Loucy (cell line): ENCODE measurements around the gene PKN1.

Experiments used
- H2AFZ ChIP-seq: fragments of 200-600 bp; sonication (generic); 2 replicates; pipeline ENCODE4 v1.6.0; 2016; ENCODE audit warnings: antibody characterized with exemption, mild to moderate bottlenecking, low read length, moderate library complexity
- H3F3A ChIP-seq: fragments of 200-600 bp; 2 replicates; pipeline ENCODE4 v1.6.0; 2016; ENCODE audit warnings: antibody characterized with exemption, low read depth, mild to moderate bottlenecking
- H3K27me3 ChIP-seq: fragments of 200-600 bp; sonication (generic); 2 replicates; pipeline ENCODE4 v1.6.1; 2014; ENCODE audit warnings: low read length, mild to moderate bottlenecking; ENCODE audit not compliant: insufficient read depth, poor library complexity, severe bottlenecking
- H3K36me3 ChIP-seq: fragments of 200-600 bp; sonication (generic); 2 replicates; pipeline ENCODE4 v1.6.1; 2016; ENCODE audit warnings: low read length; ENCODE audit not compliant: insufficient read depth
- H3K4me1 ChIP-seq: fragments of 200-600 bp; sonication (generic); 2 replicates; pipeline ENCODE4 v1.5.1; 2014; ENCODE audit warnings: low read length, mild to moderate bottlenecking; ENCODE audit not compliant: insufficient read depth, poor library complexity, severe bottlenecking
- H3K4me2 ChIP-seq: fragments of 200-600 bp; sonication (generic); 2 replicates; pipeline ENCODE4 v1.6.0; 2014; ENCODE audit warnings: antibody characterized with exemption, low read length, low read depth, mild to moderate bottlenecking; ENCODE audit not compliant: poor library complexity, severe bottlenecking
- H3K4me3 ChIP-seq: fragments of 200-600 bp; sonication (generic); 2 replicates; pipeline ENCODE4 v1.5.1; 2014; ENCODE audit warnings: low read length, mild to moderate bottlenecking, mixed read lengths; ENCODE audit not compliant: poor library complexity, severe bottlenecking
- H3K79me2 ChIP-seq: fragments of 200-600 bp; sonication (generic); 2 replicates; pipeline ENCODE4 v1.6.1; 2014; ENCODE audit warnings: low read length; ENCODE audit not compliant: insufficient read depth
- H3K9ac ChIP-seq: fragments of 200-600 bp; sonication (generic); 2 replicates; pipeline ENCODE4 v1.6.0; 2014; ENCODE audit warnings: mild to moderate bottlenecking, low read depth, low read length, moderate library complexity; ENCODE audit not compliant: poor library complexity, severe bottlenecking
- H3K9me2 ChIP-seq: fragments of 200-600 bp; sonication (generic); replicated peaks from 2 replicates; pipeline ENCODE4 v1.6.1; 2016; ENCODE audit warnings: low read depth, low read length, mixed read lengths
- H3K9me3 ChIP-seq: fragments of 200-600 bp; sonication (generic); 2 replicates; pipeline ENCODE4 v1.6.1; 2014; ENCODE audit warnings: mild to moderate bottlenecking, antibody characterized with exemption, low read length, low read depth; ENCODE audit not compliant: insufficient read depth
- H4K20me1 ChIP-seq: fragments of 200-600 bp; sonication (generic); 2 replicates; pipeline ENCODE4 v1.6.0; 2014; ENCODE audit warnings: antibody characterized with exemption, low read length, mild to moderate bottlenecking; ENCODE audit not compliant: insufficient read depth, poor library complexity, severe bottlenecking
- CTCF ChIP-seq: fragments of 200-600 bp; sonication (generic); conservative IDR thresholded peaks from 2 replicates; pipeline ENCODE4 v1.5.1; 2014; ENCODE audit warnings: mild to moderate bottlenecking, antibody characterized with exemption, low read length
- EZH2phosphoT487 ChIP-seq: fragments of 200-600 bp; IDR thresholded peaks from 2 replicates; pipeline ENCODE4 v1.6.1; 2018; ENCODE audit warnings: antibody characterized with exemption, mild to moderate bottlenecking, moderate library complexity, borderline replicate concordance

The PKN1 gene

GRCh38 chr19:14427461-14427860 is 5.6 kb upstream of the PKN1 start:
- Histone ChIP-seq H3K4me3 (no peak overlapping the region), H3K27me3 (no peaks in the 10 kb centered on the region), H3K9ac (no peak overlapping the region), H3K4me2 (no peak overlapping the region), H3K9me2 (no peaks in the 10 kb centered on the region), H3K36me3 (no peaks in the 10 kb centered on the region), H3K4me1 (peaks cover under 1% of the 10 kb centered on the region), H2AFZ (no peak overlapping the region), H4K20me1 (no peaks in the 10 kb centered on the region), H3K9me3 (no peaks in the 10 kb centered on the region), H3K79me2 (peaks cover under 1% of the 10 kb centered on the region; the same call in 1 of the 2 replicates), H3F3A (no peaks in the 10 kb centered on the region)
- TF ChIP-seq CTCF, result no peak
- TF ChIP-seq EZH2phosphoT487, result no peak

GRCh38 chr19:14428882-14429416 is 4.2 kb upstream of the PKN1 start:
- Histone ChIP-seq H3K27me3 (no peaks in the 10 kb centered on the region), H3K9me3 (no peaks in the 10 kb centered on the region), H3K9me2 (no peaks in the 10 kb centered on the region), H3K9ac (no peak overlapping the region), H3K36me3 (no peaks in the 10 kb centered on the region), H3K4me3 (no peak overlapping the region), H3K4me1 (peaks cover 10% of the 10 kb centered on the region), H4K20me1 (peaks cover 4% of the 10 kb centered on the region), H3K4me2 (no peak overlapping the region), H2AFZ (no peak overlapping the region), H3F3A (no peaks in the 10 kb centered on the region), H3K79me2 (peaks cover 12% of the 10 kb centered on the region)
- no peak for TF ChIP-seq CTCF
- no peak for TF ChIP-seq EZH2phosphoT487

- Histone ChIP-seq H3K4me1 (peaks cover 24% of the 10 kb centered on the region), H3K9ac (no peak overlapping the region), H3K4me3 (no peak overlapping the region), H3F3A (no peaks in the 10 kb centered on the region), H3K36me3 (no peaks in the 10 kb centered on the region), H4K20me1 (peaks cover 21% of the 10 kb centered on the region), H3K27me3 (no peaks in the 10 kb centered on the region), H3K9me3 (no peaks in the 10 kb centered on the region), H3K4me2 (no peak overlapping the region), H3K9me2 (no peaks in the 10 kb centered on the region), H3K79me2 (peaks cover 30% of the 10 kb centered on the region), H2AFZ (no peak overlapping the region)
- TF ChIP-seq EZH2phosphoT487 (no peak), CTCF (no peak)
Measured at GRCh38 chr19:14430712-14431111, 2.4 kb upstream of the PKN1 start.
